HG02588 (cell line): ENCODE measurements around the gene CAV1.
"Not testable (repeated sequence)": the region's sequence is repeated elsewhere in the genome, so short reads cannot be mapped to it uniquely, and the experiment has no call there.

ENCODE experiments used
- ATAC-seq: cut with Tn5 transposase; IDR thresholded peaks from one replicate; pipeline ENCODE4 v1.9.1; 2021; ENCODE audit warnings: mild to moderate bottlenecking, moderate library complexity; ENCODE audit not compliant: unreplicated experiment

The CAV1 gene

DNA sequence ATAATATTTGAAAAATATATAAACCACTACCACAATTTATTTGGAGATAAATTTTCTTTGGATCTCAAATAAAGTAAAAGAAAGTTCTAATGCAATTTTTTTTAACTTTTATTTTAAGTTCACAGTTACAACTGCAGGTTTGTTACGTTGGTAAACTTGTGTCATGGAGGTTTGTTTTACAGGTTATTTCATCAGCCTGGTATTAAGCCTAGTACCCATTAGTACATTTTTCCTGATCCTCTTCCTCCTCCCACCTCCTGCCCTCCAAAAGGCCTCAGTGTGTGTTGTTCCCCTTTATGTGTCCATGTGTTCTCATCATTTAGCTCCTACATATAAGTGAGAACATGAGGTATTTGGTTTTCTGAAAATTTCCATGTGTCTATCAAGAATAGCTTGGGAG is 54.5 kb downstream of the CAV1 start:
- ATAC-seq: no peak

- ATAC-seq: no peak
Measured at GRCh38 chr7:116579835-116580234, 55.0 kb downstream of the CAV1 start.

DNA sequence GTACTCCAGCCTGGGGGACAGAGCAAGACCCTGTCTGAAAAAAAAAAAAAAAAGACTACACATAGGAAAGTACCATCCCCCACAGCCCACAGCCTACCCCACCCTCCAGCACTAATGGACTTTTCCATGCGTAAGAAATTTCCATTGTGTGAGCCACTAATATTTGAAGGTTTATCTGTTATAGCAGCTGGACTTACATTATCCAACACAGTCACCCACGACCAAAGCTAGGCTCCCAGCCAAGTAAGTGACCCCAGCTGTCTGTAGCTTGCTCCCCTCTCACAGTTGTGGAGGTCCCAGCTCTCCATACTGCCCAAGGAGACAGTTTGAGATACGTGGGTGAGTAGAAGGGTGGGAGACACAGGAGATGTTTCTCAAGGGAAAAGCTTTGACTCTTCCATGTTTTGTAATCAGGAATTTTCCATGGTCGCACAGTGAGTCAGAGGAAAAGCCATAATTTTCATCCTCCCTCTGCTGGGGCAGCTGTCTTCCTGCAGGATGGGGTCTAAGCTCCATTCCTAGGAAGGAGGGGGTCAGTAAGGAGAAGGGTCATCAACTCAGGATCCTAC is 57.4 kb downstream of the CAV1 start:
- no peak for ATAC-seq

DNA sequence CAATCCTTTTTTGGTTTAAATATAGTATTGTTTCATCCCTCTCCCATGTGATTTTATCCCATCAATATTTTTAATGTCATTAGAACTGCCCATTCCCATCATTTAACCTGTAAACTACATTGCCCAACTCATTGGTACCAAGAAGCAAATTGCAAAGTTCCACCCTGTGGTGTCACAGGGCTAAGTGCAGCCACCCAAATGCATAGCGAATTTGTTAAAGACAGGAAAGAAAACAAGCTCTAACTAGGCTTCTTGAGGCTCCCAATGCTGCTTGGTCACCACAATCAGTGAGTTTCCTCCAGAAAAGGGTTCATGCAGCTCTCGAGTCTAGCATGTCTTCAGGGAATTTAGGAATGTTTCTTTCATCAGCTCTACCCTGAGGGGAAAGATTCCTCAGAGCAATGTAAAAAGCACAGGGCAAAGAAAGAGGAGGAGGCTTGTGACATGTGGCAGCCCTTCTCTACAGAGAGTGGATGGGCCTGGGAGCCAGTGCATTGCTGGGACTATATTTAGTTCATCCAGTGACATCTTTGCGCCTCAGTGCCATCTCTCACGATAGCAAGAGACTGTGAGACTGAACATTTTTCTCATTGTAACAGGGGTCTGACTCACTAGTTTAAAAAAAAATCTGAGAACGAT is 58.1 kb downstream of the CAV1 start:
- ATAC-seq: peak; percentile 40

- peak; percentile 96 for ATAC-seq
Measured at GRCh38 chr7:116583653-116584052, 58.8 kb downstream of the CAV1 start.

DNA sequence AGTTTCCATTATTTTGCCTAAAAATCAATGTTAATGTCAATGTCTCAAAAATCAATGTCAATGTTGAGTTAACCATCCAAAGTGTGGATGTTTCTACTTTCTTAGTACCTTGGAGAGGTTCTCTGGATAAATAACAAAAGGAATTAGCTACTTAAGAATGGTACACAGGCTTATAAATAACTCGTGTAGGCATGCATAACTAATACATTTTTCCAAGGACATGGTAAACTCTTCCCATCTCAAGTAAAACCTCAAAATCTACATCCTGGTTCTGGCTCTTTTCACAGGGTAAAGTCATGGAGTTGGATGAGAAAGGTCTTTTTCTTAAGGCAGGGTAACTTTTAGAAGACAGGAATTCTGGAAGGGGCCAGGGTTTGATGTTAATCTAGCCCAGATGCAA is 59.9 kb downstream of the CAV1 start:
- ATAC-seq: no peak

DNA sequence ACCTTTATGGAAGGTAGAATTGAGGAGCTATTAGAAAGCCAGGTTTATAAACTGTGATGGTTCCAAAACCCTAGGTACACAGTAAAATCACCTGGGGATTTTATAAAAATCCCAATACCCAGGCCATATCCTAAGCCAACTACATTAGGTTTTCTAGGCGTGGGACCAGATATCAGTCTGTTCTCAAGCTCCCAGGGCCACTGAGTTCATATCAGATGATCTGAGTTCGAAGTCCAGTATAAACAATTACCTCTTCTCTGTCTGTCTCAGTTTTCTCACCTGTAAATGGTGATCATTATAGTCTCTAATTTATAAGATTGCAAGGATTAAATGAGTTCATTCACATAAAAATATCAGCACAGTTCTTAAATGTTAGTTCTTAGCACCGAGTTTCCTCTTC is 60.6 kb downstream of the CAV1 start:
- ATAC-seq: no peak

DNA sequence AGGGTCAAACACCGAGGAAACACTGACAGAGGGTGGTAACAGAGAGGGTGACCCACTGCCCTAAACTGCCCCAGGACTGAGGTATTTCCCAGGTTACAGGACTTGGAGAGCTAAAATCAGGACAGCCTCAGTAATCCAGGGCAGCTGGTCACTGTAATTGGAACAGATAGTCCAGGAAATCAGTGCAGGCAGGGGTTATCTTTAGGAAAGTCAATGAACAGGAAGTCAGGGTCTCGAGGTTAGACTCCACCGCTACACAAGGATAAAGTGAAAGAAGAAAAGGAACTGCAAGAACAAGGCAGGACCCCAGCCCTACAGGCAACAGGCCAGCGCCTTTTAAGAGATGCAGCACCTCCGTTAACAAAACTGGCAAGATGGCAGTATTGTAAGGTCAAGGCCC is 61.1 kb downstream of the CAV1 start:
- ATAC-seq: no peak

DNA sequence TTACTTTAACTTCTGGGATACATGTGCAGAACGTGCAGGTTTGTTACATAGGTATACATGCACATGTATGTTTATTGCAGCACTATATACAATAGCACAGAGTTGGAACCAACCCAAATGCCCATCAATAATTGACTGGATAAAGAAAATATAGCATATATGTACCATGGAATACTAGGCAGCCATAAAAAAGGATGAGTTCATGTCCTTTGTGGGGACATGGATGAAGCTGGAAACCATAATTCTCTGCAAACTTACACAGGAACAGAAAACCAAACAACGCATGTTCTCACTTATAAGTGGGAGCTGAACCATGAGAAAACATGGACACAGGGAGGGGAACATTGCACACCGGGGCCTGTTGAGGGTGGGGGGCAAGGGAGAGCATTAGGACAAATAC is 62.4 kb downstream of the CAV1 start:
- not testable (repeated sequence) for ATAC-seq

- ATAC-seq: peak; percentile 42
Measured at GRCh38 chr7:116588225-116588624, 63.4 kb downstream of the CAV1 start.

DNA sequence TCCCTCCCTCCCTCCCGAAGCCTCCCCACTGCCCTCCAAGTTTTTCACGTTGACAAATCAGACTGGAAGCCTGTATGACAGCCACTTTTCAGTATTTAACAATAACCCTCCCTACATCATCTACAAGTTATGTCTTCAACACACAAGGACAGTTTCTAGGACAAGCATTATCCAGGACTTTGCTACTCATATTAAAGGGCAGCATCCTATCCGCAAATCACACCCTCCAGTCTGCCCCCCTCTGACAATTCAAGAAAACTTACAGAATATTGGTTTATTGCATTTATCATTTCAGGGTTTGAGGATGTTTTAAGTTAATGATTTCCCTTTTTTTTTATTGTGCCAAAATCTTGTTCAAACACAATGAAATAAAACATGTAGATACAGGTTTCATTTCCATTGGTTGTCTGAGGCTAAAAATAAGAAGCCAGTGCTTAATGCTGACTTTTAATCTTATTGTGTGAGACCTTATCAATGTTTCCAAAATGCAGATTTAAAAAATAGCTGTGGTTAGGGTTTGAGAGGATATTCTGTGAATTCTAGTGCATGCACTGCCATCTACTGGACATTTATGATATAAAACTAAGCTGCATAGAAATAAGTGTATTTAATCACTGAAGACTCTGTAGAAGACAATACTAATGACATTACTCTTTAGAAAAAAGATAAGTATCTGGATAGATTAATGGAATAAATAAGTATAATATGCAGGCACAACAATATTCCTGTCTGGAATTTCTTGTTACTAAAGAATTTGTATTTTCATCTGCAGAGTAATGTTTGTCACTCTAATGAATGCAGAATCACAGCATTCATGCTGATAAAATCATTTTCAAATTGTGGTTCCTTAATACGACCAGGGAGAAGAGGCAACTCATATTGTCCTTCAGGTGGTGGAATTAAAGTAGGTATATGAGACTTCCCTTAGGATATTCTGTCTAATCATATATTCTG is 64.1 kb downstream of the CAV1 start:
- ATAC-seq: peak; percentile 40

DNA sequence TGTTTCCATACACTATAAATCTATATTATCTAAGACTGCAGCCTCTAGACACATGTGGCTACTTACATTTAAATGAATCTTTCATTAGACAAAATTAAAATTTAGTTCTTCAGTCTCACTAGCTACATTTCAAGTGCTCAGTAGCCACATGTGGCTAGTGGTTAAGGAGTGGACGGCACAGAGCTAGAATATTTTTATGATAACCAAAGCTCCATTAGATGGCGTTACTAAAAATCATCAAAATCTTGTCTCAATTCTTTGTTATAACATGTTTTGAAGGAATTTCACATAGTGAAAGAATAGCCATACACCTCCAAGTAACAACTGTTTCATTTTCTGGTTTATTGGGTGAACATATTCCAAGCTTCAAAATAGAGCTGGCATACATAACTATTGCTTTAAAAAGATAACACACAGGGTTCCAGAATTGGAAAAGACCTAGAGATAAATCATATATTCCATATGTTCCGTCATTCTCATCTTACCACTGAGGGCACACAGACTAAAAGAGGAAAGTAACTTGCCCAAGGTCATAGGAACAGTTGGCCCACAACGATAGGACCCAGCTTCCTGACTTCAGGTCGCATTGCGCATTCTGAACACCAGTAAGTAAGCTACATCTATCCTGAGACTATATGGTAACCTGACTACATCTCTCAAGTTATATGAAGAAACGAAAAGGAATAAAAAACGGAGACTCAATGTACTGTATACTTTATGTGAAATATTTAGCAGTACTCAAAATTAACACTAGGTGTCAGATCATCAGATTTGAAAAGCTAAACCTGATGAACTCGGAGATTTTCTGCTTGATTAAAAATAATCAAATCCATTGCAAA is 66.6 kb downstream of the CAV1 start:
- ATAC-seq: no peak

GRCh38 chr7:116592041-116592355 is 67.2 kb downstream of the CAV1 start:
- ATAC-seq: no peak

- ATAC-seq: no peak
Measured at GRCh38 chr7:116592445-116592844, 67.6 kb downstream of the CAV1 start.

DNA sequence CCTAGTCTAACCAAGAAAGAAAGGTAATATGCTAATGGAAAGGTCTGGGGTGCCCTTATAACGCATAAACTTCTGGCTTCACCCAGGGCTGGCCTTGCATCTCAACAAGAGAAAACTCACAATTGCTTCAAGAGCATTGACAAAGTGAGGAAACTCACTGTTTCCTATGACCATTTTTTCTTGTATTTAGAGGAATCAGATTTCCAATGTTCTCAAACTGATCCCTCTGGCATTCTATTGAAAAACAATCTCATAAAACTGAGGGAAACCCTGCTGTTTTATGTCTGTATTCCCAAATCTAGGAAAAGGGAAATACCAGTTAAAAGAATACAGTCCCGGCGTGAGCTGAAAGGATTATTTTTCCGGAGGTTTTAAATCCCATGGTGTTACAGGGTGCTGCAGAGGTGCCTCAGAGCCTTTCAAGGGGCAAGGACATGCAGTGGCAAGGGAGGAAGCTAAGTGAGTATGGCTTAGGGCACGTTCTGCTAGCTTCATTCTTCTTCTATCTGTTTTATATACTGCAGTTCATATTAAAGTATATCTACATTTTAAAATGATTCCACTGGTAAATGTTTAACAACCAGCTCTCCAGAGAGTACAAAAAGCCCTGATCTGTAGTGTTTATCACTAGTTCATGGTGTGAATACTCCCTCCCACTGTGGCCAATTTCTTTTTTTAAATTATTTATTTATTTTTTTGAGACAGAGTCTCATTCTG is 68.7 kb downstream of the CAV1 start:
- no peak for ATAC-seq

DNA sequence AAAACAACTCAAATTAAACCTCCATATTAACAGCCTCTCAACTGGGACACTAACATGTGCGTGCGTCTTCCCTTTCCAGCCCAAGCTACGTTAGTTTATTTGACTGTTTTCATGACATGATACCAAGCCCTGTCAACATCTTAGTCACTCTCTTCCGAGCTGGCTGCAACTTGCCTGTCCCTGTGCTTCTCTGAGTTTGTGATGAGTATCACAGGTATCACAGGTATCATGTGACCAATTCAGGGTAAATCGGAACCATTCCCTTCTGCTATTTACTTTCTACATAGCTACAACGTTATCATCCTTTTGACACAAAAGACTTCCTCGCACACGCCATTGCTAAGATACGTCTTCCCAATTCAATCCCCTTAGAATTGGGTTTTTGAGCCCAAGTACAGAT is 70.2 kb downstream of the CAV1 start:
- no peak for ATAC-seq

- ATAC-seq: no peak
Measured at GRCh38 chr7:116597384-116597783, 72.5 kb downstream of the CAV1 start.

DNA sequence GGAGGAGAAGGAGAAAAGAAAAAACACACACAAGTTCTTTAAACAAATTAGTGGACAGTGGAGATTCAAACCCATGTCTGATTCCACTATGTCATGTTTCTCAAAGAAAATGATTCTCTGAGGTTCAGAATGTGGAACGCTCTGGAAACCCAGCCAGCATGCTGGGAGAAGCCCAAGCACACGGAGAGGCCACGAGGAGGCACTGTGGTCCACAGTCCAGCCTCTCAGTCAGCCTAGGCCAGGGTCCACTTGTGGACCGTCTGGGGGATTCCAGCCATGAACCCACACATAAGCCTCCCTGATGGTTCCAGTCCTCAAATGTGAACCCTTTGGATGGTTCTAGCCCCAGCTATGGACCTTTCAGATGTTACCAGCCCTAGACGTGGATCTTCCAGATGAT is 73.4 kb downstream of the CAV1 start:
- ATAC-seq: no peak

DNA sequence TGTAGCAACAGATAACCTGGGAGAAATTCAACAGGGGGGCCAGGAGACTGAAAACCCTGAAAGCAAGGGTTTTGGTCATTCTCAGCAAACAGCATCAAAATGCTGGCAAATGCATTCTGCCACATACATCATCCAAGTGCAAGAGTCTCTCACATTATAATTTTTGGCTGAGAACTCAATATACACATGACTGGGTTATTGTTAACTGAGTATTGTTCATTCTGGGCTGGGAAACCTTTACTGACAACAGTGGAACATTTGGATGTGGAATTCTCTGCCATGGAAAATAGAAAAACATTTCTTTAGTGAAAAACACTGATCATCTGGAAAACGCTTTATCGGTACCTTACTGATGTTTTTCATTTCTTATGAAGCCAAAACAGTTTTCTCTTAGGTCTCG is 74.0 kb downstream of the CAV1 start:
- ATAC-seq: no peak

DNA sequence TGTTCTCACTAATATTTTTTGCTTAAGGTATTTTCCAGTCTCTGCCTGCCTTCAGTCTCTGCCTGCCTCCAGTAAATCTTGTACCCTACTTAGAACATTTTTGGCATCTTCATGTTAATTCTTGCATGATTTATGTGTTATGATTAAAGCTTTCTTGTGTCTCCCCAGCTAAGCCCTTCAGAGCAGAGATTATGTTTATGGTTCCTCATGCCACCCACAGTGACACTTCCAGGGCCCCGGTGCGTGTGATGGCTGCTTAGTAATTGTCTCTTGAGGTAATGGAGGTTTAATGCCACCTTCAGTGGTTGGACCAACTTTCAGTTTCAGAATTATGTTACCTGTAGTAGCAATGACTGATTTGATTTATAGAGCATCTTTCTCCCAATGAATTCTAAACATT is 76.6 kb downstream of the CAV1 start:
- ATAC-seq: no peak

DNA sequence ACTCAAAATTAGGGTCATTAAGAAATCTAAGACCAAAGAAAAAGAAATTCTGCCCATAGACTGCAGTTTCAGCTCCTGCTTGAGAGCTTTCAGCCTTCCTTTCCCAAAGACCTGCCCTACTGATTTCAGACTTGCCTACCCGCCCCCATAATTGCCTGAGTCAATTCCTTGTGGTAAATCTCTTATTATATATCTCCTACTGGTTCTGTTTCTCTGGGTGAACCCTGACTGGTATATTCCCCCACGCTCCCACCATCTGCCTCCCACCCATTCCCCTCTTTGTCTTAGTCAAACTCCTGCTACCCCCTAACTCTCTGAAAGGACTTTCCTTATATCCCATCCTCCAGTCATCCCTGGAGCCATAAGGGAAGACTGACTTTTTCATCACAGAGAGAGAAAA is 82.5 kb downstream of the CAV1 start:
- ATAC-seq: no peak
